LNCaP clone FGC (cell line): Measurements from ENCODE around the gene ABCB6.
A peak's percentile ranks its signal among the peaks of the same experiment; 100 is the strongest.

Source experiments
- DNase-seq: peaks from one replicate; pipeline ENCODE4 v3.0.0-alpha.2; 2011; ENCODE audit warnings: low read depth
- H3K4me3 ChIP-seq: 2 replicates; pipeline ENCODE4 v1.5.1; 2011; ENCODE audit warnings: mild to moderate bottlenecking, low read depth, low read length, control low read depth
- TF ChIP-seq, protein P1 (sequence below): IDR thresholded peaks from 2 replicates; pipeline ENCODE4 v1.5.1; 2012; ENCODE audit warnings: mild to moderate bottlenecking; ENCODE audit not compliant: control insufficient read depth, insufficient read depth; ENCODE audit errors: extremely low read depth

Gene ABCB6

DNA sequence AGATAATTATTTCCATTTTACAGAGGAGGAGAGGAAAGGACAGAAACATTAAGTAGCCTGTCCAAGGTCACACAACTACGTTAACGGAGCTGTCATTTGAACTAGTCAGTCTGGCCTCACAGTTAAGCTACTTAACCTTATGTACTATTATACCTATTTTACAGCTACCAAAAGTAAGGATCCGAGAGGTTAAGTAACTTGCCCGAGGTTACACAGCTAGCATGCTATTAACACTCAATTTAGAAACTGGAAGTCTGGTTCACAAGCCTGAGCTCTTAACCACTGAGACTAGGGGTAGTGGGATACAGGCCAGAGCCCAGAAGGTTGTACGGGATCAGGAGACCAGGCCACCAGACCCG lies 26.0 kb upstream of the ABCB6 start:
- DNase-seq: no peak
- TF ChIP-seq, protein P1, sequence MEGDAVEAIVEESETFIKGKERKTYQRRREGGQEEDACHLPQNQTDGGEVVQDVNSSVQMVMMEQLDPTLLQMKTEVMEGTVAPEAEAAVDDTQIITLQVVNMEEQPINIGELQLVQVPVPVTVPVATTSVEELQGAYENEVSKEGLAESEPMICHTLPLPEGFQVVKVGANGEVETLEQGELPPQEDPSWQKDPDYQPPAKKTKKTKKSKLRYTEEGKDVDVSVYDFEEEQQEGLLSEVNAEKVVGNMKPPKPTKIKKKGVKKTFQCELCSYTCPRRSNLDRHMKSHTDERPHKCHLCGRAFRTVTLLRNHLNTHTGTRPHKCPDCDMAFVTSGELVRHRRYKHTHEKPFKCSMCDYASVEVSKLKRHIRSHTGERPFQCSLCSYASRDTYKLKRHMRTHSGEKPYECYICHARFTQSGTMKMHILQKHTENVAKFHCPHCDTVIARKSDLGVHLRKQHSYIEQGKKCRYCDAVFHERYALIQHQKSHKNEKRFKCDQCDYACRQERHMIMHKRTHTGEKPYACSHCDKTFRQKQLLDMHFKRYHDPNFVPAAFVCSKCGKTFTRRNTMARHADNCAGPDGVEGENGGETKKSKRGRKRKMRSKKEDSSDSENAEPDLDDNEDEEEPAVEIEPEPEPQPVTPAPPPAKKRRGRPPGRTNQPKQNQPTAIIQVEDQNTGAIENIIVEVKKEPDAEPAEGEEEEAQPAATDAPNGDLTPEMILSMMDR: no peak
- peak overlapping the region; percentile 92 for H3K4me3 ChIP-seq

DNA sequence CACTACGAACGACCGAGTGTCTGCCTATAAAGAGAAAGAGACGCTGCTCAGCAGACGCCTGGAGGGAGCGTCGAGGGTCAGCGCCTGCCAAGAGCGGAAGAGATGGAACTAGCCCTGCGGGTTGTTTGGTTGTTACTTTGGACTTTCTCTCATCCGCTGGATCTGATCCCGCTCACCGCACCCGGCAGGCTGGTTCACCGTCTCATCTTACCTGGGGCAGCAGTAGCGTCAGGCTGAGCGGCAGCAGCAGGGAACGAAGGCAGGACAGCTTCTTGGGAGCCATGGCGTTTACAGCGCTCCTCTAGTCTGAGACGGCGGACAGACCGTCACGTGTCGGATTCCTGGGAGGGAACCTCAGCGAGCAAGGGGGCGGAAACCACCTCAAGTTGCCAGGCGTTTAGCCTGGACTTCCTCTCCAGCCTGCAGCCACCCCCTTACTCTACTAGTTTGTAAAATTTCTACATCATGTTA lies 24.6 kb upstream of the ABCB6 start:
- DNase-seq: no peak
- H3K4me3 ChIP-seq: no peak overlapping the region
- TF ChIP-seq, protein P1: no peak

DNA sequence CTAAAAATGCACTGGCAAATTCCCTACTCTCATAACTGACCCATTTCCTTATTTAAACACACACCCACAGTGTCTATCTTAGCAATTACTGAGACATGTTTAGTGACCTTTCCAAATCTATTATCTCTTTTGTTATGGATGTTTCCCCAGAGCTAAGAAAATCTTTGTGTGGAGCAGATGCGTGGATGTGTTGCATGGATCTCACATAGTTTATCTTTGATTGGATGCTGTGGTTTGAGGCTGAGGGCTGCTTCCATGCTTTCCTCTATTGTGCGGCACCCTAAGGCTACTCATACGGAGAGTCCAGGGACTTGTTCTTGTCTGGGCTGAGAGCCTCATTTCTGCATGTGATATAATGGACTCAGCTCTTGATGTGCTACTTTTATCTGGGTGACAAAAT lies 15.6 kb upstream of the ABCB6 start:
- TF ChIP-seq, protein P1: no peak
- DNase-seq: no peak
- no peak overlapping the region for H3K4me3 ChIP-seq

DNA sequence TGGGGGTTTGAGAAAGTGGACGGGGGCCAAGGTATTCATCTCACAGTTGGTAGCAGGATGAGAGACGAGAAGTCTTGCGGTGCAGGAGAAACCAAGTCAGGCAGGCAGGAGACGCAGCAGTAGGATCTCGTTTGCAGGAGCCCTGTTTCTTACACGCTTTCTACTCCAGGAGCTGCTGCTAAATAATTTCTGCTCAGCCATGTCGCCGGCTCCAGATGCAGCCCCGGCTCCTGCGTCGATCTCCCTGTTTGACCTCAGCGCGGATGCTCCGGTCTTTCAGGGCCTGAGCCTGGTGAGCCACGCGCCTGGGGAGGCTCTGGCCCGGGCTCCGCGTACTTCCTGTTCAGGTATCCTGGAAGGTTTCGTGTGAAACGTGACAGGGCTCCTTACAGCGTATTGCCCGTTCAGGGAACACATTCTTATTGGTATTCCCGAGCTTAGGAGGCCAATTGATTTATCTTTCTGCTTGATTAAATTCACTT lies 11.3 kb upstream of the ABCB6 start:
- TF ChIP-seq, protein P1: no peak
- H3K4me3 ChIP-seq: peak overlapping the region; percentile 77
- no peak for DNase-seq

DNA sequence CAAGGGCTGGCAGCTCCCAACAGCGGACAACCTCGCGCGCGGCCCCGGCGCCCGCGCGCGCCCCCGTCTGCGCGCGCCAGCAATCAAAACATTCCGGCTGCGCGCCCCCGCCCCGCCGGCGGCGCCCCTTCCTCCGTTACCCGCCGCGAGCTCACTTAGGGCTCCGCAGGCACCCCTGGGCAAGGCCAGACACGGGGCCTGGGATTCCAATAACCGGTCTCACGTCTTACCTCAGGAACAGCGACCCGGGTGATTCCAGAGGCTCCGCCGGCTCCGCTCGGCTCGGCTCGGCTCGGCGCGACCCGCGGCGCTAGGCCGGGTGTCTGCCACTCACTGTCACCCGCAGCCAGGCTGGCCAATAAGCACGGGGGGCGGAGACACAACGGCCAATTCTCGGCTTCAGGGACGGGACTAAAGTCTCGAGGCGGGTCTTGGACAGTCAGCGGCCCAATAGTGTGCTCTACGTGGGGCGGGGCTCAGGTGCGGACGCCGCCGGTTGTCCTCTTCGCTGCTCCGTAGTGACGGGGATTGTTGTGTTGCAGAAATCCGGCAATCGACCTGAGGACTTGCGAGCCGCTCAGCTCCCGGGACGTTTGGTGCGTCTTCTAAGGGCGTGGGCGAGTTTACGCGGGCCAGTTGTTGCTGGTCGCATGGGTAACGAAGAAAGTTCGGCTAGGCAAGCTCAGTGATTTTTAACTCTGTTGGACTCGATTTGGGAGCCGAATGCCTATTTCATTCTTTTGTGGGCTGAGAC lies 10.7 kb upstream of the ABCB6 start, which contains the start of the genes ANKZF1 and ATG9A:
TSS of gene ANKZF1 (plus strand) at position 502 of the 754 bp plus-strand sequence. CDS start 452 bp downstream, outside the sequence.
TSS of gene ATG9A (minus strand) at position 332 of the 754 bp plus-strand sequence. CDS start 1,612 bp downstream, outside the sequence.
- TF ChIP-seq, protein P1: no peak
- peak; percentile 96 for DNase-seq
- H3K4me3 ChIP-seq: peak within 1 kb of the TSS; percentile 77

DNA sequence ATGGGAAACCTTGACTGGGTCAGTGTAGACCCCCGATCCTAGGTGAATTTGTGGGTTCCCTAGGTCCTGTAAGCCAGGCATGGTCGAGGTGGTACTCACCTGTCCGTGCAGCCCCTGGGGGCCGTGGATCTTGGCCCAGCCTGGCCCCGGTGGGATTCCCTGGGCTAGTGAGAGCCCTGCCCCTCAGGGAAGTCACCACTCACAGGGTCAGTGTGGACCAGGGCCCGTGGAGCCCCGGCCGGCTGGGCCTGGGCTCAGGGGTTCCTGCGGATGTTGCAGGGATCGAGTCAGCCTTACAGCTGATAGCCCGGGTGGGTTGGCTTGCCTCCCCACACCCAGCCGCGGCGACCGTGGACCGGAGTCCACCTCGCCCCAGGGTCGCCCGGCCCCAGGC lies 10.2 kb upstream of the ABCB6 start:
- TF ChIP-seq, protein P1: no peak
- H3K4me3 ChIP-seq: peak overlapping the region; percentile 77
- DNase-seq: no peak
